Stimulated activated memory B cell treated with anti-CD40 and anti-IgM and Interleukin-4, amounts not matched to agents 10 μg/mL and 1 μg/mL and 100 μg/mL, for 72 hours (primary cell): ENCODE data around the gene SHISA8.
"Not testable (repeated sequence)": the region's sequence is repeated elsewhere in the genome, so short reads cannot be mapped to it uniquely, and the experiment has no call there.

Source experiments
- ATAC-seq: fragments of 150-1000 bp; cut with Tn5 transposase; 2 replicates; pipeline ENCODE4 v1.10.0; 2021
- H3K27ac Mint-ChIP-seq: one replicate; pipeline ENCODE4 v1.8.0; 2022; ENCODE audit warnings: mild to moderate bottlenecking, mixed read lengths
- H3K27me3 Mint-ChIP-seq: one replicate; pipeline ENCODE4 v1.8.0; 2022; ENCODE audit warnings: mixed read lengths
- H3K36me3 Mint-ChIP-seq: one replicate; pipeline ENCODE4 v1.8.0; 2022; ENCODE audit warnings: mixed read lengths
- H3K4me1 Mint-ChIP-seq: one replicate; pipeline ENCODE4 v1.8.0; 2022; ENCODE audit warnings: mixed read lengths
- H3K4me3 Mint-ChIP-seq: one replicate; pipeline ENCODE4 v1.8.0; 2022; ENCODE audit warnings: mild to moderate bottlenecking, moderate library complexity, mixed read lengths
- H3K9me3 Mint-ChIP-seq: one replicate; pipeline ENCODE4 v1.8.0; 2022; ENCODE audit warnings: mixed read lengths

SHISA8 gene

DNA sequence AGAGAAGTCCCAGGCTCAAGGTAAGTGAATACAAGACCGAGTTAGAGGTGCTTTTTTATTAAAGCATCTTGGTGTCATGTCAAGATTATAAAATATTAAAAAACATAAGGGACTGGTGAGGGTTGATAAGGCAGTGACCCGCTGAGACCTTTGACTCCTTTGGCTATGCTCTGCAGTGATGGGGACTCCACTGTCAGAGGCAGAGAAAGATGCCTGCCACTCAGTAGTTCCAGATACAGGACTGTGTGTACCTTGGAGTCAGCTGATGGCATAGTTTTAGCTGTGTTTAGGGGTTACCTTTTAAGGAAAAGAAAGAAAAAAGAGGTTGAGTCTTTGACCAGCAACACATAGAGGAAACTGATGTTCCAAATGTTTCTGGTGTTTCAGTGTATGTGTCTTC is 40.8 kb downstream of the SHISA8 start:
- Mint-ChIP-seq H3K4me1 (peaks cover 26% of the 10 kb centered on the region), H3K27me3 (no peaks in the 10 kb centered on the region), H3K4me3 (no peak overlapping the region), H3K27ac (peak overlapping the region; percentile 65), H3K36me3 (peaks cover 82% of the 10 kb centered on the region), H3K9me3 (no peaks in the 10 kb centered on the region)
- ATAC-seq: no peak

DNA sequence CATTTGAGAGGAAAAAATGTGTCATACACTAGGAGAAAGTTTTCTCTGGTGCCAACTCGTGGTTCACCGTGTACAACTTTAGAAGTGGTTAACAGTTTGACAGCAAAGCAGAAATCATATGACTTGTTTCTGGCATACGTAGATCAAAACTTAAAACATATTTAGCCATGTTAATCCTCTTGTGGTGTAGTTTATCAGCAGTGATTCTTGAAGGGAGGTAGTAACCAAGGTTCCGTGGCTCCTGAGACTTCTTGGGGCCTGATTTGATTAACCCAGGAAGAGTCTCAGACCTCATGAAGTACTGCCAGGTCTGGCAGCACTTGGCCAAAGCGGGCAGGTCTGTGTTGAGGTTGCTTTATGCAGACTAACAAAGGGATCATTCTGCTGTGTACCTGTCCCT is 41.5 kb downstream of the SHISA8 start:
- Mint-ChIP-seq H3K27ac (peak overlapping the region; percentile 65), H3K9me3 (no peaks in the 10 kb centered on the region), H3K27me3 (no peaks in the 10 kb centered on the region), H3K4me1 (peaks cover 22% of the 10 kb centered on the region), H3K4me3 (no peak overlapping the region), H3K36me3 (peaks cover 82% of the 10 kb centered on the region)
- ATAC-seq: no peak

GRCh38 chr22:41870786-41871185 is 44.1 kb downstream of the SHISA8 start:
- no peak for ATAC-seq
- H3K36me3 Mint-ChIP-seq: peaks cover 79% of the 10 kb centered on the region

GRCh38 chr22:41870081-41870480 is 44.8 kb downstream of the SHISA8 start:
- peaks cover 42% of the 10 kb centered on the region for H3K4me1 Mint-ChIP-seq

More at GRCh38 chr22:41870786-41871185, 44.1 kb downstream of the SHISA8 start:
- Mint-ChIP-seq H3K27me3 (no peaks in the 10 kb centered on the region), H3K9me3 (no peaks in the 10 kb centered on the region), H3K4me3 (no peak overlapping the region), H3K4me1 (peaks cover 35% of the 10 kb centered on the region), H3K27ac (peak overlapping the region; percentile 84)

DNA sequence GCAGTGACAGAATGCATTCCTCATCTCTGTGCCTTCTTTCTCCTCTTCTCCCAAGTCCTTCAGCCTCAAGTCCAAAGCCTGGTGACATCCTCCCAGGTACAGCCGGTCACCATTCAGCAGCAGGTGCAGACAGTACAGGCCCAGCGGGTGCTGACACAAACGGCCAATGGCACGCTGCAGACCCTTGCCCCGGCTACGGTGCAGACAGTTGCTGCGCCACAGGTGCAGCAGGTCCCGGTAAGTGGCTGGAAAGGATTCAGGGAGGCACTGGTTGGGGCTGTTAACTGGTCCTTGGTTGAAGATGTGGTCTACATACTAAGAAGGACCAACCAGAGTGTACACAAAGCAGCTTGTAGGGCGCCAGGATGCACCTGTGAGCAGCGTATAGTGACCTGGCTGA is 46.3 kb downstream of the SHISA8 start:
- no peak for ATAC-seq
- Mint-ChIP-seq H3K4me1 (peaks cover 50% of the 10 kb centered on the region), H3K36me3 (peaks cover 72% of the 10 kb centered on the region), H3K27me3 (no peaks in the 10 kb centered on the region), H3K9me3 (no peaks in the 10 kb centered on the region), H3K27ac (no peak overlapping the region), H3K4me3 (no peak overlapping the region)

More at GRCh38 chr22:41870081-41870480, 44.8 kb downstream of the SHISA8 start:
- not testable (repeated sequence) for H3K27me3 Mint-ChIP-seq, H3K27ac Mint-ChIP-seq, H3K4me3 Mint-ChIP-seq, ATAC-seq, H3K9me3 Mint-ChIP-seq
- peaks cover 77% of the 10 kb centered on the region for H3K36me3 Mint-ChIP-seq

DNA sequence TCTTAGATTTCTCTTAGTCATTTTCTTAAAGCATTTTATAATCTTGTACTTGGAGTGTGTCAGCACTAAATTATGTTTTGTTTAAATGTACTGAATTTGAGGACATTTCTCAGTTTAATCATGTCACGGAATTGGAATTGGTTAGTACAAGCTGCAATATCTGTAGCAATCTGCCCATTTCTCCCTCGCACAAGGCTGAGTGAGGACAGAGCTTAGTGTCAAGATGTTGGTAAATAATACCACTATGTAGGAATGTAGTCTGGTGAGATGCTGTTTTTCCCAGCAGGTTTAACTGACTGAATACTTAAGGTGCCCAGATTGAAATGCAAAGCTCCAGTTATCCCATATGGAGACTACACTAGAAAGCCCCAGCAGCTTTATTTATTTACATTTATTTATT is 51.4 kb downstream of the SHISA8 start:
- H3K4me3 Mint-ChIP-seq: peak overlapping the region; percentile 75
- H3K27me3 Mint-ChIP-seq: no peaks in the 10 kb centered on the region
- peaks cover 33% of the 10 kb centered on the region for H3K36me3 Mint-ChIP-seq
- no peaks in the 10 kb centered on the region for H3K9me3 Mint-ChIP-seq
- peak overlapping the region; percentile 100 for H3K27ac Mint-ChIP-seq
- H3K4me1 Mint-ChIP-seq: peaks cover 73% of the 10 kb centered on the region
- ATAC-seq: no peak

- peak; percentile 89 for ATAC-seq
- Mint-ChIP-seq H3K4me1 (peaks cover 80% of the 10 kb centered on the region), H3K9me3 (no peaks in the 10 kb centered on the region), H3K36me3 (peaks cover 31% of the 10 kb centered on the region), H3K27me3 (no peaks in the 10 kb centered on the region), H3K4me3 (peak overlapping the region; percentile 75), H3K27ac (peak overlapping the region; percentile 100)
Measured at GRCh38 chr22:41862530-41863266, 52.2 kb downstream of the SHISA8 start.

- Mint-ChIP-seq H3K27me3 (no peaks in the 10 kb centered on the region), H3K4me3 (peak overlapping the region; percentile 75), H3K4me1 (peaks cover 85% of the 10 kb centered on the region), H3K36me3 (peaks cover 28% of the 10 kb centered on the region), H3K27ac (peak overlapping the region; percentile 100), H3K9me3 (no peaks in the 10 kb centered on the region)
- ATAC-seq: peak; percentile 86
Measured at GRCh38 chr22:41862160-41862529, 52.7 kb downstream of the SHISA8 start.
